ENCODE data around the gene ANK2. TPM values are rescaled to one million over a fixed set of nuclear protein-coding genes. Genes with fewer than 3 reads are reported as not detected.

ANK2 gene
- total and polyA plus RNA-seq, 2 of the 13 experiments (the other 11 are each of a cell fraction or from before 2014, with no cell fraction given) = 2.7 to 15.1 TPM

DNA sequence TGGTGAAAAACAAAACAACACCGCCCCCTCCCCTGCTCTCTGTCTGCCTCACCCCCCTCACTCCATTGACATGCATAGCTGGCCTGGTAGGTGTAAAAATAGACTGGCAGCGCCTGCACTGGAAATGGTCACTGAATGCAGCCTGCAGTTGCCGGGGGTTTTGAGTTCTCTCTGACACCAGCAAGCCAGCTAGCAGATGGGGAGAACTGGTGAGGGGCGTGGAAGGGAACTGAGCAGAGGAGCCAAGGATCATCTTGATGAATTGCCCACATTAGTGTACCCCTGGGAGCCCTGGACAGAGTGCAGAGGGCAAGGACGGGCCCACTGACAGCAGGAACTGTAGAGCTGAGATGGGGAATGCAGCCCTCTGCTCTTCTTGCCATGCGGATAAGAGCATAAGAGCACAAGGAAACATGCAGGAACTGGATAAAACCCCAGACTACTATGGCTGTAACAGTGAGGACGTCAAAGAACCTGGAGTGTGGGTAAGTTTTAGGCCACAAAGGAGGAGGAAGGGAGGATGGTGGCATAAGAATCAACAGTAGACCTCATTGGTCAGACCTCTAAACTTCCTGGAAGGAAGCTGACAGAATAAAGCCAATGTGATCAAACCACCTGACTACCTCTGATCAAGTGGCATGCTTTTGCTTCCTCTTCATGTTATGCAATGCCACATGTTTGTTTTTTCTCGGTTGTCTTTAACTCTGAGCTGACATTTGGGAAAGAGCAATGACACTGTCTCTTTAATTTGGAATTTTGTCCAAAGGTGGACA is 96.3 kb downstream of the ANK2 start (continued):
- TF ChIP-seq, protein P1, sequence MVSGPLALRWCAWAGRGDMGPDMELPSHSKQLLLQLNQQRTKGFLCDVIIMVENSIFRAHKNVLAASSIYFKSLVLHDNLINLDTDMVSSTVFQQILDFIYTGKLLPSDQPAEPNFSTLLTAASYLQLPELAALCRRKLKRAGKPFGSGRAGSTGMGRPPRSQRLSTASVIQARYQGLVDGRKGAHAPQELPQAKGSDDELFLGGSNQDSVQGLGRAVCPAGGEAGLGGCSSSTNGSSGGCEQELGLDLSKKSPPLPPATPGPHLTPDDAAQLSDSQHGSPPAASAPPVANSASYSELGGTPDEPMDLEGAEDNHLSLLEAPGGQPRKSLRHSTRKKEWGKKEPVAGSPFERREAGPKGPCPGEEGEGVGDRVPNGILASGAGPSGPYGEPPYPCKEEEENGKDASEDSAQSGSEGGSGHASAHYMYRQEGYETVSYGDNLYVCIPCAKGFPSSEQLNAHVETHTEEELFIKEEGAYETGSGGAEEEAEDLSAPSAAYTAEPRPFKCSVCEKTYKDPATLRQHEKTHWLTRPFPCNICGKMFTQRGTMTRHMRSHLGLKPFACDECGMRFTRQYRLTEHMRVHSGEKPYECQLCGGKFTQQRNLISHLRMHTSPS (CRISPR knock-in tag; IDR thresholded peaks at IDR 0.05; ENCODE audit: low read depth) = peak; percentile 55; the same call in 1 of the 2 replicates
- TF ChIP-seq KLF6 (CRISPR knock-in tag; IDR thresholded peaks at IDR 0.05) (peak; percentile 29; the same call in 1 of the 2 replicates), HDAC2 (CRISPR knock-in tag; IDR thresholded peaks at IDR 0.05) (peak; percentile 42), THAP11 (CRISPR knock-in tag; IDR thresholded peaks at IDR 0.05) (peak; percentile 81), SIX1 (CRISPR knock-in tag; IDR thresholded peaks at IDR 0.05; ENCODE audit: borderline replicate concordance) (peak; percentile 68; the same call in 1 of the 2 replicates), ZC3H4 (CRISPR knock-in tag; IDR thresholded peaks at IDR 0.05; ENCODE audit: borderline replicate concordance) (no peak), ZNF816 (CRISPR knock-in tag; IDR thresholded peaks at IDR 0.05; ENCODE audit: borderline replicate concordance) (no peak), NCOA2 (CRISPR knock-in tag; IDR thresholded peaks at IDR 0.05) (peak; percentile 67), ZUFSP (CRISPR knock-in tag; IDR thresholded peaks at IDR 0.05; ENCODE audit: borderline replicate concordance) (no peak), GMEB2 (CRISPR knock-in tag; IDR thresholded peaks at IDR 0.05; ENCODE audit: low read depth) (no peak), FOXJ3 (CRISPR knock-in tag; IDR thresholded peaks at IDR 0.05; ENCODE audit: borderline replicate concordance) (no peak), ZNF672 (CRISPR knock-in tag; IDR thresholded peaks at IDR 0.05) (no peak), ZNF547 (CRISPR knock-in tag; IDR thresholded peaks at IDR 0.05) (peak; percentile 63; the same call in 1 of the 2 replicates), ZFX (CRISPR knock-in tag; IDR thresholded peaks at IDR 0.05; ENCODE audit: low read depth) (peak; percentile 86), CENPT (CRISPR knock-in tag; IDR thresholded peaks at IDR 0.05; ENCODE audit: low read depth) (no peak), ZSCAN20 (CRISPR knock-in tag; IDR thresholded peaks at IDR 0.05; ENCODE audit: borderline replicate concordance) (no peak), SMAD1 (CRISPR knock-in tag; IDR thresholded peaks at IDR 0.05; ENCODE audit: borderline replicate concordance, low read depth) (no peak), ZNF749 (CRISPR knock-in tag; IDR thresholded peaks at IDR 0.05; ENCODE audit: borderline replicate concordance) (no peak), RARA (CRISPR knock-in tag; IDR thresholded peaks at IDR 0.05) (peak; percentile 56), REXO4 (CRISPR knock-in tag; IDR thresholded peaks at IDR 0.05; ENCODE audit: borderline replicate concordance) (no peak), ZNF569 (CRISPR knock-in tag; IDR thresholded peaks at IDR 0.05; ENCODE audit: borderline replicate concordance) (no peak)
- TF ChIP-seq, protein P2, sequence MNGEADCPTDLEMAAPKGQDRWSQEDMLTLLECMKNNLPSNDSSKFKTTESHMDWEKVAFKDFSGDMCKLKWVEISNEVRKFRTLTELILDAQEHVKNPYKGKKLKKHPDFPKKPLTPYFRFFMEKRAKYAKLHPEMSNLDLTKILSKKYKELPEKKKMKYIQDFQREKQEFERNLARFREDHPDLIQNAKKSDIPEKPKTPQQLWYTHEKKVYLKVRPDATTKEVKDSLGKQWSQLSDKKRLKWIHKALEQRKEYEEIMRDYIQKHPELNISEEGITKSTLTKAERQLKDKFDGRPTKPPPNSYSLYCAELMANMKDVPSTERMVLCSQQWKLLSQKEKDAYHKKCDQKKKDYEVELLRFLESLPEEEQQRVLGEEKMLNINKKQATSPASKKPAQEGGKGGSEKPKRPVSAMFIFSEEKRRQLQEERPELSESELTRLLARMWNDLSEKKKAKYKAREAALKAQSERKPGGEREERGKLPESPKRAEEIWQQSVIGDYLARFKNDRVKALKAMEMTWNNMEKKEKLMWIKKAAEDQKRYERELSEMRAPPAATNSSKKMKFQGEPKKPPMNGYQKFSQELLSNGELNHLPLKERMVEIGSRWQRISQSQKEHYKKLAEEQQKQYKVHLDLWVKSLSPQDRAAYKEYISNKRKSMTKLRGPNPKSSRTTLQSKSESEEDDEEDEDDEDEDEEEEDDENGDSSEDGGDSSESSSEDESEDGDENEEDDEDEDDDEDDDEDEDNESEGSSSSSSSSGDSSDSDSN (CRISPR knock-in tag; IDR thresholded peaks at IDR 0.05) = no peak; the same call in none of the 2 replicates
